ENCODE results near the gene PITX3. TPM values are rescaled to one million over a fixed set of nuclear protein-coding genes. Genes with fewer than 3 reads are reported as not detected.

PITX3 gene
- polyA plus RNA-seq, 1 donor from 2014 or later, result not detected

DNA sequence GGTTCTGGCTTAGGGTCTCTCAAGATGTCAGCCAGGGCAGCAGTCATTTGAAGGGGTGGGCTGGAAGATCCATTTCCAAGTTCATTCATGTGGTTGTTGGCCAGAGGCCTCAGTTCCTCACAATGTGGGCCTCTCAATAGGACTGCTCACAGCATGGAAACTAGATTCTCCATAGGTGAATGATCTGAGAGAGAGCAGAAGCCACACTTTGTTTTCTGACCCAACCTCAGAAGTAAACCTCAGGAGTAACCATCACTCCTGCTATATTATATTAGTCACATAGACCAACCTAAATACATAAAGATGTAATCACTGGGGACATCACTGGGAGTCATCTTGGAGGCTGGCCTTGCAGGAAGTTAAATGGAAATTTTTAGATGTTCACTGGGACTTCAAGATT is 46.2 kb upstream of the PITX3 start:
- no peaks in the 10 kb centered on the region for H3F3A ChIP-seq (ENCODE audit: insufficient read depth, low read length, poor library complexity, severe bottlenecking)
- no peaks in the 10 kb centered on the region for H3K9me2 ChIP-seq (ENCODE audit: insufficient read depth, low read length)
- no peaks in the 10 kb centered on the region for H3K9me3 ChIP-seq (ENCODE audit: low read length)
- peaks cover 10% of the 10 kb centered on the region for H3K79me2 ChIP-seq (replicated peaks; ENCODE audit: insufficient read depth, low read length)
- no peak overlapping the region for H3K9ac ChIP-seq (ENCODE audit: low read length)
- H3K36me3 ChIP-seq (ENCODE audit: insufficient read depth, low read length), result no peaks in the 10 kb centered on the region
- no peaks in the 10 kb centered on the region for H4K20me1 ChIP-seq (ENCODE audit: insufficient read depth)
- H2AFZ ChIP-seq (ENCODE audit: low read depth, low read length), result no peak overlapping the region
- TF ChIP-seq MXI1 (conservative IDR thresholded peaks at IDR 0.05; ENCODE audit: poor library complexity, severe bottlenecking), result no peak
- TF ChIP-seq, protein P1, sequence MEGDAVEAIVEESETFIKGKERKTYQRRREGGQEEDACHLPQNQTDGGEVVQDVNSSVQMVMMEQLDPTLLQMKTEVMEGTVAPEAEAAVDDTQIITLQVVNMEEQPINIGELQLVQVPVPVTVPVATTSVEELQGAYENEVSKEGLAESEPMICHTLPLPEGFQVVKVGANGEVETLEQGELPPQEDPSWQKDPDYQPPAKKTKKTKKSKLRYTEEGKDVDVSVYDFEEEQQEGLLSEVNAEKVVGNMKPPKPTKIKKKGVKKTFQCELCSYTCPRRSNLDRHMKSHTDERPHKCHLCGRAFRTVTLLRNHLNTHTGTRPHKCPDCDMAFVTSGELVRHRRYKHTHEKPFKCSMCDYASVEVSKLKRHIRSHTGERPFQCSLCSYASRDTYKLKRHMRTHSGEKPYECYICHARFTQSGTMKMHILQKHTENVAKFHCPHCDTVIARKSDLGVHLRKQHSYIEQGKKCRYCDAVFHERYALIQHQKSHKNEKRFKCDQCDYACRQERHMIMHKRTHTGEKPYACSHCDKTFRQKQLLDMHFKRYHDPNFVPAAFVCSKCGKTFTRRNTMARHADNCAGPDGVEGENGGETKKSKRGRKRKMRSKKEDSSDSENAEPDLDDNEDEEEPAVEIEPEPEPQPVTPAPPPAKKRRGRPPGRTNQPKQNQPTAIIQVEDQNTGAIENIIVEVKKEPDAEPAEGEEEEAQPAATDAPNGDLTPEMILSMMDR (IDR thresholded peaks at IDR 0.05; ENCODE audit: poor library complexity, severe bottlenecking), result no peak
- TF ChIP-seq EP300 (conservative IDR thresholded peaks at IDR 0.05; ENCODE audit: poor library complexity, severe bottlenecking), result no peak
- no peak for TF ChIP-seq TAF1 (IDR thresholded peaks at IDR 0.05; ENCODE audit: low read depth)
- TF ChIP-seq, protein P2, sequence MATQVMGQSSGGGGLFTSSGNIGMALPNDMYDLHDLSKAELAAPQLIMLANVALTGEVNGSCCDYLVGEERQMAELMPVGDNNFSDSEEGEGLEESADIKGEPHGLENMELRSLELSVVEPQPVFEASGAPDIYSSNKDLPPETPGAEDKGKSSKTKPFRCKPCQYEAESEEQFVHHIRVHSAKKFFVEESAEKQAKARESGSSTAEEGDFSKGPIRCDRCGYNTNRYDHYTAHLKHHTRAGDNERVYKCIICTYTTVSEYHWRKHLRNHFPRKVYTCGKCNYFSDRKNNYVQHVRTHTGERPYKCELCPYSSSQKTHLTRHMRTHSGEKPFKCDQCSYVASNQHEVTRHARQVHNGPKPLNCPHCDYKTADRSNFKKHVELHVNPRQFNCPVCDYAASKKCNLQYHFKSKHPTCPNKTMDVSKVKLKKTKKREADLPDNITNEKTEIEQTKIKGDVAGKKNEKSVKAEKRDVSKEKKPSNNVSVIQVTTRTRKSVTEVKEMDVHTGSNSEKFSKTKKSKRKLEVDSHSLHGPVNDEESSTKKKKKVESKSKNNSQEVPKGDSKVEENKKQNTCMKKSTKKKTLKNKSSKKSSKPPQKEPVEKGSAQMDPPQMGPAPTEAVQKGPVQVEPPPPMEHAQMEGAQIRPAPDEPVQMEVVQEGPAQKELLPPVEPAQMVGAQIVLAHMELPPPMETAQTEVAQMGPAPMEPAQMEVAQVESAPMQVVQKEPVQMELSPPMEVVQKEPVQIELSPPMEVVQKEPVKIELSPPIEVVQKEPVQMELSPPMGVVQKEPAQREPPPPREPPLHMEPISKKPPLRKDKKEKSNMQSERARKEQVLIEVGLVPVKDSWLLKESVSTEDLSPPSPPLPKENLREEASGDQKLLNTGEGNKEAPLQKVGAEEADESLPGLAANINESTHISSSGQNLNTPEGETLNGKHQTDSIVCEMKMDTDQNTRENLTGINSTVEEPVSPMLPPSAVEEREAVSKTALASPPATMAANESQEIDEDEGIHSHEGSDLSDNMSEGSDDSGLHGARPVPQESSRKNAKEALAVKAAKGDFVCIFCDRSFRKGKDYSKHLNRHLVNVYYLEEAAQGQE (IDR thresholded peaks at IDR 0.05; ENCODE audit: borderline replicate concordance), result no peak
- TF ChIP-seq SMC3 (conservative IDR thresholded peaks at IDR 0.05; ENCODE audit: poor library complexity), result no peak
- TF ChIP-seq POLR2AphosphoS5 (IDR thresholded peaks at IDR 0.05), result no peak
- no peak for TF ChIP-seq RAD21 (conservative IDR thresholded peaks at IDR 0.05)
- no peak for TF ChIP-seq EZH2 (IDR thresholded peaks at IDR 0.05; ENCODE audit: borderline replicate concordance, insufficient read depth, low read length, poor library complexity, severe bottlenecking)
- no peak overlapping the region for H3K4me3 ChIP-seq (ENCODE audit: low read length)
- no peak overlapping the region for H3K27ac ChIP-seq (ENCODE audit: low read length)
- no peak overlapping the region for H3K4me2 ChIP-seq (ENCODE audit: low read length)
- H3K27me3 ChIP-seq (ENCODE audit: insufficient read depth, low read depth, low read length), result no peaks in the 10 kb centered on the region

DNA sequence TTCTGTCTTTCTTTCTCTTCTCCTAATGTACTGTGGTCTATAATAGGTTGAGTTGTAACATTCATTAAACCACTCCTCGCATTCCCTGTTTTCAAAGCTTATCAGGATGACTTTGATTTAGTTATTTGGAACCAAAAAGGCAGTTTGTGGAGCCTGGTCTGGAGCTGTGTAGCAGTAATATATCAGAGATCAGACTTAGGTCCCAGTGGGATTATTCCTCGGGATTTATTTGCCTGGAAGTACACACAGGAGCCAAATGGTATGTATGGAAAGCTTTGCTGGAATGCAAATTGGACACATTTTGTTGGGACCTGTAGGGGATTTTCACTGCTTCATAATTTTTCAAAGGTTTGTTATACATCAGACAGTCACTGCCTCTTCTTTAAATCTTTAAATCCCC is 44.9 kb upstream of the PITX3 start:
- Histone ChIP-seq H3K9me3 (ENCODE audit: low read length) (no peaks in the 10 kb centered on the region), H3K27me3 (ENCODE audit: insufficient read depth, low read depth, low read length) (no peaks in the 10 kb centered on the region), H4K20me1 (ENCODE audit: insufficient read depth) (no peaks in the 10 kb centered on the region), H2AFZ (ENCODE audit: low read depth, low read length) (no peak overlapping the region), H3K36me3 (ENCODE audit: insufficient read depth, low read length) (no peaks in the 10 kb centered on the region), H3K9me2 (ENCODE audit: insufficient read depth, low read length) (no peaks in the 10 kb centered on the region), H3K27ac (ENCODE audit: low read length) (no peak overlapping the region), H3K4me2 (ENCODE audit: low read length) (no peak overlapping the region), H3K4me3 (ENCODE audit: low read length) (no peak overlapping the region), H3F3A (ENCODE audit: insufficient read depth, low read length, poor library complexity, severe bottlenecking) (no peaks in the 10 kb centered on the region), H3K79me2 (replicated peaks; ENCODE audit: insufficient read depth, low read length) (peaks cover 10% of the 10 kb centered on the region), H3K9ac (ENCODE audit: low read length) (no peak overlapping the region)
- TF ChIP-seq SMC3 (conservative IDR thresholded peaks at IDR 0.05; ENCODE audit: poor library complexity), result no peak
- TF ChIP-seq, protein P1 (IDR thresholded peaks at IDR 0.05; ENCODE audit: poor library complexity, severe bottlenecking), result no peak
- no peak for TF ChIP-seq EZH2 (IDR thresholded peaks at IDR 0.05; ENCODE audit: borderline replicate concordance, insufficient read depth, low read length, poor library complexity, severe bottlenecking)
- TF ChIP-seq, protein P2 (IDR thresholded peaks at IDR 0.05; ENCODE audit: borderline replicate concordance), result no peak
- TF ChIP-seq RAD21 (conservative IDR thresholded peaks at IDR 0.05), result no peak
- no peak for TF ChIP-seq POLR2AphosphoS5 (IDR thresholded peaks at IDR 0.05)
- no peak for TF ChIP-seq TAF1 (IDR thresholded peaks at IDR 0.05; ENCODE audit: low read depth)
- no peak for TF ChIP-seq EP300 (conservative IDR thresholded peaks at IDR 0.05; ENCODE audit: poor library complexity, severe bottlenecking)
- TF ChIP-seq MXI1 (conservative IDR thresholded peaks at IDR 0.05; ENCODE audit: poor library complexity, severe bottlenecking), result no peak
